Peyer's patch (tissue), 4 donors: ENCODE results near the gene FOXE3.

Experiments
- POLR2A ChIP-seq, 2 donors: fragments of 450-650 bp; IDR thresholded peaks; one replicate each; pipeline ENCODE4 v1.5.1; 2017; ENCODE audit warnings: antibody characterized with exemption in 2 of 2, mild to moderate bottlenecking in 2 of 2, moderate library complexity in 2 of 2
- TF ChIP-seq, protein P1 (sequence below), 6 experiments: fragments of 450-650 bp in 4 of 6; fragments of 200-600 bp in 2 of 6; sonication (generic) in 1 of 6; IDR thresholded peaks; one replicate each; pipeline ENCODE4 v1.5.1; 2017 to 2019; ENCODE audit warnings: antibody characterized with exemption in 6 of 6, mild to moderate bottlenecking in 3 of 6, moderate library complexity in 1 of 6

DNA sequence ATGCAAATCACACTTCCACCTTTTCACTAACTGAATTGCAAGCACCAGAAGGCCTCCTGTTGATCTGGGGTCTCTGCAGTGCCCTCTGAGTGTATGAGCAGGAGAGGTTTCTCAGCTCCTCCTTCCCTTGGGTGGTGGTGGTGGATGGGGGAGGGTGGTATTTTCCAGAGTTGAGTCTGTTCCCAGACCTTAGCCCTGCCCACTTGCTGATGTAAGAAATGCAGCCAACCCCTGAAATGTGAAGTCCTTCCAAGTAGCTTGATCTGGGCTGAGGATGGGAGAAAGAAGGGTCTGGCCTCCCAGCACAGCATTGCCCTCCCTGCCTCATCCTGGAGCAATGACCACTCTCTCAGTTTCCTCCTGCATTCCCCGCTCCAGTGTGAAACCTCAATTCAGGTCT, 15.4 kb downstream of the FOXE3 start:
- TF ChIP-seq, protein P1, sequence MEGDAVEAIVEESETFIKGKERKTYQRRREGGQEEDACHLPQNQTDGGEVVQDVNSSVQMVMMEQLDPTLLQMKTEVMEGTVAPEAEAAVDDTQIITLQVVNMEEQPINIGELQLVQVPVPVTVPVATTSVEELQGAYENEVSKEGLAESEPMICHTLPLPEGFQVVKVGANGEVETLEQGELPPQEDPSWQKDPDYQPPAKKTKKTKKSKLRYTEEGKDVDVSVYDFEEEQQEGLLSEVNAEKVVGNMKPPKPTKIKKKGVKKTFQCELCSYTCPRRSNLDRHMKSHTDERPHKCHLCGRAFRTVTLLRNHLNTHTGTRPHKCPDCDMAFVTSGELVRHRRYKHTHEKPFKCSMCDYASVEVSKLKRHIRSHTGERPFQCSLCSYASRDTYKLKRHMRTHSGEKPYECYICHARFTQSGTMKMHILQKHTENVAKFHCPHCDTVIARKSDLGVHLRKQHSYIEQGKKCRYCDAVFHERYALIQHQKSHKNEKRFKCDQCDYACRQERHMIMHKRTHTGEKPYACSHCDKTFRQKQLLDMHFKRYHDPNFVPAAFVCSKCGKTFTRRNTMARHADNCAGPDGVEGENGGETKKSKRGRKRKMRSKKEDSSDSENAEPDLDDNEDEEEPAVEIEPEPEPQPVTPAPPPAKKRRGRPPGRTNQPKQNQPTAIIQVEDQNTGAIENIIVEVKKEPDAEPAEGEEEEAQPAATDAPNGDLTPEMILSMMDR (IDR thresholded peaks at IDR 0.05), result no peak
- TF ChIP-seq POLR2A (IDR thresholded peaks at IDR 0.05), result no peak
